Activated T-cell treated with anti-CD3 and anti-CD28 coated beads for 4 hours (primary cell): Measurements from ENCODE around the gene TRABD.
A peak's percentile ranks its signal among the peaks of the same experiment; 100 is the strongest.
"Not testable (repeated sequence)": the region's sequence is repeated elsewhere in the genome, so short reads cannot be mapped to it uniquely, and the experiment has no call there.

ENCODE experiments used
- DNase-seq: peaks from one replicate; pipeline ENCODE4 v3.0.0-alpha.2; 2020

The TRABD gene

GRCh38 chr22:50204998-50205397 lies 19.3 kb downstream of the TRABD start:
- not testable (repeated sequence) for DNase-seq

DNA sequence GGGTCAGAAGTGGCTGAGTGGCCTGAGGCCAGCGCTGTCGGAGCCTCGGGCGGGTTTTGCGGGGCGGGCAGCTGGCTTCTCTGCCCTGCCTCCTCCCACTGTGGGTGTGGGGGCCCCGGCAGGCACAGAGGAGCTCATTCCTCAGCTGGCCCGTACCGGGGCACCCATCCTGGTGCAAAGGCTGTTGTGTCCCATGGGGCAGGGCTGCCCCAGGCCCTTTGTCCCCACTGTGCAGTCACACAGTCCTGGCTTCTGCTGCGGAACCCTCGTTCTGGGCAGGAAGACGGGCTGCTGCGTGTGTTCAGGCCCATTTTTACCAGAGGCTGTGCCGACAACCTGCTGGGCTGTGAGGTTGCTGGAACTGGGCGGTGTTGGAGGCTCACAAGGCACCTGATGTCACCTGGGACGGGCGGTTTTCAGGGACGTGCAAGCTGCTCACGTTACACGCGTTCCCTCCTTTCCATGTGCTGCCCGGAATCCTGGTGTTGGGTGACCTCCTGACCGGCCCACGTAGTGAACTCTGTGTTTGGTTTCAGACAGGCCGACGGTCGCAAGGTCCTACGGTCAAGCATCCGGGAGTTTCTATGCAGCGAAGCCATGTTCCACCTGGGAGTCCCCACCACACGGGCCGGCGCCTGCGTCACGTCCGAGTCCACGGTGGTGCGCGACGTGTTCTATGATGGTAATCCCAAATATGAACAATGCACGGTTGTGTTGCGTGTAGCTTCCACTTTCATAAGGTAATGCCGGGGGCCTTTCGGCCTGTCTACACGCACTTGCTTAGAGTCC lies 20.3 kb downstream of the TRABD start:
- DNase-seq = no peak

- DNase-seq = no peak
Measured at GRCh38 chr22:50206599-50206998, 20.9 kb downstream of the TRABD start.

GRCh38 chr22:50207383-50208140 lies 21.8 kb downstream of the TRABD start:
- no peak for DNase-seq

GRCh38 chr22:50208430-50208938 lies 22.8 kb downstream of the TRABD start:
- DNase-seq = no peak

- DNase-seq = no peak
Measured at GRCh38 chr22:50208939-50209892, 23.5 kb downstream of the TRABD start.

- peak; percentile 59 for DNase-seq
Measured at GRCh38 chr22:50209893-50210292, 24.2 kb downstream of the TRABD start.

DNA sequence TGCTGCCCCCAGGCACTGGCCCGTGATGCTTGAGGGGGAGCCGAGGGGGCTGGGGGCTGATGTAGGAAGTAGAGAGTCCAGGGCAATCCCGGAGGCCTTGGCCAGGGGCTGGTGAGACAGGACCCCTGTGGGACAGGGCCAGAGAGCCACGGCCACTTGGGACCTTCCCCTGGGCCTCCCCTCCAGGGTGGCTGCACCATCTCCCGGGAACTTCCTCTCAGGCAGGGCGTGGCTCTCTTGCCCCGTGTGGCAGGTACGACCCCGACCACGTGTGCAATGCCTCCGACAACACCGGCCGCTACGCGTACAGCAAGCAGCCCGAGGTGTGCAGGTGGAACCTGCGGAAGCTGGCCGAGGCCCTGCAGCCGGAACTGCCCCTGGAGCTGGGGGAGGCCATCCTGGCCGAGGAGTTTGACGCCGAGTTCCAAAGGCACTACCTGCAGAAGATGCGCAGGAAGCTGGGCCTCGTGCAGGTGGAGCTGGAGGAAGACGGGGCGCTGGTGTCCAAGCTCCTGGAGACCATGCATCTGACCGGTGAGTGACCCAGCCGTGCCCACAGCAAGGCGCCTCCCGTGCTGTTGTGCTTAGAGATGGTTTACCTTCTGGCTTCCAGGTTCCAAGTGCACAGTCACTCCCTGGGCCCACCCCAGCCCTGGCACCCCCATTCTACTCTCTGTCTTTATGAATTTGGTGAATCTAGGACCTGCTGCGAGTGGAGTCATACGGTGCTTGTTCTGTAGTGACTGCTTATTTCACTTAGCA lies 24.8 kb downstream of the TRABD start:
- DNase-seq = no peak

DNA sequence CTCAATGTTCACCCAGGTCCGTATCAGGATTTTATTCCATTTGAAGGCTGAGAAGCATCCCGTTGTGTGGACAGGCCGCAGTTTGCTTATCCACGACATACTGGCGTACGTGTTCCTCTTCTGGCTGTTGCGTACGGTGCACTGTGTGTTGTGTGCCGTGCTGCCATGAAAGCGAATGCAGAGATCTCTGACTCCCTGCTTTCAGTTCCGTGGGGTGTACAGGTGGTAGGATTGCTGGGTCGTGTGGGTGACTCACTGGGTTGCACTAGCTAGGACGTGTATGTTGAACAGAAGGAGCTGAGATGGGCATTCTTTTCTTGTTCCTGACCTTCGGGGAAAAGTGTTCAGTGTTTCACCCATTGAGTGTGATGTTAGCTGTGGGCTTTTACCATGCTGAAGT lies 25.4 kb downstream of the TRABD start:
- DNase-seq = no peak

DNA sequence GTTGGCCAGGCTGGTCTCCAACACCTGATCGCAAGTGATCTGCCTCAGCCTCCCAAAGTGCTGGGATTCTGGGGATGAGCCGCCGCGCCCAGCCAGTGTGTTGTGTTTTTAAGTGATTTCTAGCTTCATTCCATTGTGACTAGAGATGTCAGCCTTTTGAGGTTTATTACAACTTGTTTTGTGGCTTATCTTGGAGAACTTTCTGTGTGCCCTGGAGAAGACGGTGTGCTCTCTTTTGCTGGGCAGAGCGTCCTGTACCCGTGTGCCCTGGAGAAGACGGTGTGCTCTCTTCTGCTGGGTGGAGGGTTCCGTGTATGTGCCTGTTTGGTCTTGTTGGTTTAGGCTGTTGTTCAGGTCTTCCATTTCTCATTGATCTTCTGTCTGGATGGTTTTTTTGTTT lies 27.6 kb downstream of the TRABD start:
- DNase-seq = no peak

DNA sequence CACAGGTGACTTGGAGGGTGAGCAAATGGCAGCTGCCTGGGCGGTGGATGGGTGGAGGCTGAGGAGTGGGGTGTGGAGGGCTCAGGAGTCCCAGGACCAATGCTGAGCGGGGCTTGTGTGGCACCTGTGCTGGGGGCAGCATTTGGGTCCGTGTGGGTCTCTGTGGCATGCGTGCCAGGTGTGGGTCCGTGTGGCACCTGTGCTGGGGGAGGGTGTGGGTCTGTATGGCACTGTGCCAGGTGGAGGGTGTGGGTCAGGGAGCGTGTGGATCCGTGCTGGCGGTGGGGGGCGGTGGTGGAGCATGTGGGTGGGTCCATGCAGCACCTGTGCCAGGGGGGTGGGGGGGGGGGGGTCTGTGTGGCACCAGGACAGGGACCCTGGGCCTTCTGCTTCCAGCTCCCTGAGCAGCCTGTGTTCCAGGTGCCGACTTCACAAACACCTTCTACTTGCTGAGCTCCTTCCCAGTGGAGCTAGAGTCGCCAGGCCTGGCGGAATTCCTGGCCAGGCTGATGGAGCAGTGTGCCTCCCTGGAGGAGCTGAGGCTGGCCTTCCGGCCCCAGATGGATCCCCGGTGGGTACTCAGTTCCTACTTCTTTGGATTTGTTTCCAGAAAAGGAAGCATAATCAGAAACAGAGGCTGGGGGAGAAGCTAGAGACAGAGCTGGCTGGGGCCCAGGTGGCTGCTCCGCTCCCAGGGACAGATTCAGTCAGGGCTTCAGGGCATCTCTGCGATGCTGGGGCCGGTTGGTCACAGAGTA lies 29.8 kb downstream of the TRABD start:
- no peak for DNase-seq

DNA sequence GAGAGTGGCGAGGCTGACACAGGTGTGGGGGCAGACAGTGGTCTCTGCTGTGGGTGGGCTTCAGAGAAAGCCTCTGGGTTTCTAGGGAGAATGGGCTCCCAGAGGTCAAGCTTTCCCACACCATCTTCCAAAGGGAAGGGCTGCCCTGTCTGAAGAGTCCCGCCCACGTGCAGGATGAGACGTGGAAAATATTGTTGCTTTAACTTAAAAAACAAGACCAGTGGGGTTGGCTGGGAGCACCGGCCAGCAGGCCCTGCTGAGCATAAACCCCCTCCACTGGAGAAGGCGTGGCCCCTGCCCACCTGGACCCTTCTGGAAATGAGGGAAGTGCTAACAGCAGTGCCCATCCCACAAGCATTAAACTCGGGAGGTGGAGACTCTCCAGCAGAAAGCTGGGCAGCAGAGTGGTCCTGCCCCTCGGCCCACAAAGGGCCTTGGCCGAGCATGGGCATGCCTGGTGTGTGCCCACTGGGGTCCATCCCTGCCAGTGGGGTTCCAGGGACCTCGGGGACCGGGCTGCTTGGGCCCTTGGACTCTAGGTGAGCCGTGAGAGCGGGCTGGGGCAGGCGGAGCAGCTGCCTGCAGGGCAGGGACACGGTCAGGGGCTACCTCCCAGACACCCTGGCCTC lies 30.5 kb downstream of the TRABD start:
- DNase-seq = no peak

DNA sequence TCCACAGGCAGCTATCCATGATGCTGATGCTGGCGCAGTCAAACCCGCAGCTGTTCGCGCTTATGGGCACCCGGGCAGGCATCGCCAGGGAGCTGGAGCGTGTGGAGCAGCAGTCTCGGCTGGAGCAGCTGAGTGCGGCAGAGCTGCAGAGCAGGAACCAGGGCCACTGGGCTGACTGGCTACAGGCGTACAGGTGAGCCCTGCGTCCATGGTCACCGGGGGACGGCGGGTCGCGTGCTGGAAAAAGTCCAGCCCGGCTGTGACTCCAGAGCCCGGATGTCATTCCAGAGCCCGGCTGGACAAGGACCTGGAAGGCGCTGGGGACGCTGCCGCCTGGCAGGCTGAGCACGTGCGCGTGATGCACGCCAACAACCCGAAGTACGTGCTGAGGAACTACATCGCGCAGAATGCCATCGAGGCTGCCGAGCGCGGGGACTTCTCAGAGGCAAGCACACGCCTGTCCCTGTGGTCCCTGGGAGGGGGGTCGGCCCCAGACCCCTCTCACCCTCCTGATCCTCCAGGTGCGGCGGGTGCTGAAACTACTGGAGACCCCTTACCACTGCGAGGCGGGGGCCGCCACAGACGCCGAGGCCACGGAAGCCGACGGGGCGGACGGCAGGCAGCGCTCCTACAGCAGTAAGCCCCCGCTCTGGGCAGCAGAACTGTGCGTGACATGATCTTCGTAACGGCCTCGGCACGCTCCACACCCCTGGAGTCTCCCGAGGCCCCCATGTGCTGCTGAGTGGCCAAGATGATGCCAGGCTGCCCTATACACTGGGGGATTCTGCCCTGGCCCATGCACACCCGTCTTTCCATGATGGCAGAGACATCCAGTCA lies 31.2 kb downstream of the TRABD start:
- no peak for DNase-seq

- DNase-seq = no peak
Measured at GRCh38 chr22:50217543-50218152, 31.9 kb downstream of the TRABD start.

DNA sequence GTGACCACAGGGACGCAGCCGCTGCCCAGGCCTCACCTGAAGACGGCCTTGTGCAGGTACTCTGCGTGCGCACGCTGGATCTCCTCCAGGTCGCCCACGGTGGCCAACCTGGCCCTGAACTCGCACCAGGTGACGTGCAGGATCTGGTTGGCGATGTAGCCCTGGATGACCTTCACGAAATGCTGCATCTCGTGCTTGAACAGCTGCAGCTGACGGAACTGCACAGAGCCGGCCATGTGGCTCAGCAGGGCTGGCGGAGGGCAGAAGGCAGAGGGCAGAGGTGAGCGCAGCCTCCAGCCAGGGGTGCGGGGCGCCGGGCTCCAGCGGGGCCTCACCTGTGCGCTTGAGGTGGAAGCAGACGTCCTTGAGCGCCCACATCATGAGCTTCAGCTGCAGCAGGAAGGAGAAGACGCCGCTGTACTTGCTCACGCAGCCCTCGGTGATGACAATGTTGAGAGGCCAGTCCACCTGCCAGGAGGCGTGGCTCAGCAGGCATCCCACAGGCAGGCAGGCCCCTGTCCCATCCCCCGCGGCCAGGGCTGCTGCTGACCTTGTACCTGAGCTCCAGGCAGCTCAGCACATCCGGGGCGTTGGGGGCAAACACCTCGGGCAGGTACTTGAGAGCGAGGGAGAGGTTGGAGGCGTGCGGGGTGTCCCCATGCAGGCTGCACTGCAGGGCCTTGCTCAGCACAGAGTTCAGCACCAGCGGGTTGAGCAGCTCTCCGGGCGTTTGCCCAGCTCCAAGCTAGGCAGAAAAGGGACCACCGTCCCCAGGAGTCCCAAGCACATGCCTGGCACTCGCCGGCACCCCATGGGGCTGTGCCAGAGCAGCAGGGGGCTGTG lies 32.7 kb downstream of the TRABD start:
- no peak for DNase-seq

DNA sequence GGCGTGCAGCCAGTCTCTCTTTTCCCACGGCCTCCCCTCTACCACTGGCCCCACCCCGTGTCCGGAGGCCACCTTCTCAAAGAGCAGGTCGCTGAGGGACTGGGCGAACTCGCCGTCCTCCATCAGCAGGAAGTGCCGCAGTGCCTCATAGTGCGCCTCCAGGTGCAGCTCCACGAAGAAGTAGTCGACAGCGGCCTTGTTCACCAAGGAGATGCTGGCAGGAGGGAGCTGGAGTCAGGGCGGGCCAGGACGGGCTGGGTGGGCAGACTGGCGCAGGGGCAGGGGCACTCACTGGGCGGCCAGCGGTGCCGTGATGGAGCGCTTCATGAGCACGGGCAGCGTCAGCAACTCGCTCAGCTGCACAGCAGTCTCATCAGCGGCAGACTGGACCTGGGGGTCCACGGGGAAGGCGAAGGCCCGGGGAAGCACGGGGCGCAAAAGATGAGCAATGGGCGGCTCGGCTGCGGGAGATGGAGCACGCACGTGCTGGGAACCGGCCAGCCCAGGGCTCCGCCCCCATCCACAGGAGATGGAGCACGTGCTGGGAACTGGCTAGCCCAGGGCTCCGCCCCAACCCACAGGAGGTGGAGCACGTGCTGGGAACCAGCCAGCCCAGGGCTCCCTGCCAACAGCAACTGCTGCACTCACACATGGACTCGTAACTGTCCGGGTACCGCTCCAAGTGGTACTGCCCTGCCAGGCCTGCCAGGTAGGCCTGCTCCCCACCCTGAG lies 33.4 kb downstream of the TRABD start:
- DNase-seq = no peak

GRCh38 chr22:50219800-50220602 lies 34.3 kb downstream of the TRABD start:
- DNase-seq = no peak
